NCI-H2227 (cell line): Measurements from ENCODE around the gene TNFAIP8L1.

Experiments used
- DNase-seq: peaks from one replicate; lab custom pipeline; 2025; ENCODE audit not compliant: unreplicated experiment; lab: John Stamatoyannopoulos, UW

Gene TNFAIP8L1

DNA sequence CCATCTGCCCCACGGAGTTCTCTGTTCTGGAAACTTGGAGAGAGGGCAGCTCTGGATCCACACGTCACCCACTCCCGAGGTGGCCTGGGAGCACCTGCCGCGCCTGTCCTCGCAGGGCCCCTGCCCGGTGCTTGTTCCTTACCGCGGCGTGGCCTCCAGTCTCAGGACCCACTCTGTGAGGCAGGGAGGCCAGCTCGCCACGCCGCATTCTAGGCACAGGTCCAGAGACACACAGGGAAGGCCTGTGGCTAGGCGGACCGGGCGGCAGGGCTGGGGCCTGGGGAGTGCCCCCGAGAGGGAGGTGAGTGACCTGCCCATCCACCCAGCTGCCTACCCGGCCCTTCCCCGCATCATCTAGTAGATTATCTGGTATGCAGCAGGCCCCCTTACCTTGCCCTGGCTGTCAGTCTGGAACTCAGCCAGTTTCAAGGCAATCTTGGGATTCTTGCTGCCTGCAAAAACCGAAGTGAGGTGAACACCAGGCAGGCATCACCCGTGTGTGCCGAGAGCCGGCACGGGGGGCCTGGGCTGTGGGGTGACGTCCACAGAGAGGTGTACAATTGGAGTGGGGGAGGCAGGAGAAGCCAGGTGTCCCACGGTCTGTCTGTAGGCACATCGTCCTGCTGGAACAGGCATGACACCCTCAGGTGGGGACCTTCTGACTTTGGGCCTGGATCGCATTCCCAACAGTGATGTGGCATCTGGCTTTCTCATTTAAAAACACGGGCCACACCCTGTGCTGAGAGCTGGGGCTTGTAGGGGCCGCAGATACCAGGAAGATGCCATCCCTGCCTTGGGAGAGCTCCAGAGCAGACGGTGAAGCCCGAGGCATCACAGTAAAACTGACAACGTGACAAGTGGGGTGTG, 60.7 kb downstream of the TNFAIP8L1 start:
- DNase-seq = no peak

DNA sequence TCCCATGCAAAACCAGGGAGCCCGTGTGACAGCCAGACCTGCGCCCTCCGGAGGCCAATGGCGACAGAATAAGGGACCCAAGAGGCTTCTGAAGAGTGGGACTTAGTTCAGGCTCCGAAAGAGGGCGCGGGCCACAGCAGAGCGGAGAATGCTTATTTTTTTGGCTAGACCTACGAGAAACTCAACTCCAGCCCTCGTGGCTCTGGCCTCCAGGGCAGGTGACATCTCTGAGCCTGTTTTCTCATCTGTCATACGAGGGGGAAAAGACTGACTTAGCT, 61.3 kb downstream of the TNFAIP8L1 start:
- DNase-seq = no peak

DNA sequence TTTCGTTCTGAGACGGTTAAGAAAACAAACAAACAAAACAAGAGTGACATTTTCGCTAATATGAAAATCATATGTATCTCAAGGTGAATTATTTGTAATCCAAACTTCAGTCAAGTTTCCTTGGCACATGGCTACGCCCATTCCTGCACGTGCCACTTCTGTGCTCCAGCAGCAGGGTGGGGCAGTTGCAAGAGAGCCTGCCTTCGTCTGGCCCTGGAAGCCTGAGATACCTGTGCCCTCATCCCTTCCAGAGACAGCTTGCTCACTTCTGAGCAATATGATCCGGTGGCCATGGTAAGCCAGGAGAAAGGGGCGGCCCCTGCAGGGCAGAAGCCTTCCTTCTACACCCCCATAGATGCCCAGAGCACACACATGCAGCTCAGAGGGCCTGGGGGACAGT, 62.2 kb downstream of the TNFAIP8L1 start:
- DNase-seq = no peak

DNA sequence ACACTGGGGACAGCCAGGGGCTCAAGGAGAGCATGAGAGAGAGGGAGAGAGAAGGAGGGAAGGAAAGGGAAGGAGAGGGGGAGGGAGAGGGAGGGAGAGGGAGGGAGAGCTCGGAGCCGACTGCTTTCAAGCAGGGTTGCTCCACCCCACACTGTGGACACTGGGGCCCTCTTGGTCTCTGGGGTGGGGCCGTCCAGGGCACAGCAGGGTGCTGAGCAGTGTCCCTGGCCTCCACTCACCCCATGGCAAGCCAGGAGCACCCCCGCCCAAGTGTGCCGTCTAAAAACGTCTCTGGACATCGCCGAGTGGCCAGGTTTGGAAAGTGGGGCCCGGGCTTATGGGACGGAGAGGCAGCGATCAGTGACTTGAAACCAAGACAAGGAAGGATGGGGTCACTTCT, 63.4 kb downstream of the TNFAIP8L1 start:
- no peak for DNase-seq

DNA sequence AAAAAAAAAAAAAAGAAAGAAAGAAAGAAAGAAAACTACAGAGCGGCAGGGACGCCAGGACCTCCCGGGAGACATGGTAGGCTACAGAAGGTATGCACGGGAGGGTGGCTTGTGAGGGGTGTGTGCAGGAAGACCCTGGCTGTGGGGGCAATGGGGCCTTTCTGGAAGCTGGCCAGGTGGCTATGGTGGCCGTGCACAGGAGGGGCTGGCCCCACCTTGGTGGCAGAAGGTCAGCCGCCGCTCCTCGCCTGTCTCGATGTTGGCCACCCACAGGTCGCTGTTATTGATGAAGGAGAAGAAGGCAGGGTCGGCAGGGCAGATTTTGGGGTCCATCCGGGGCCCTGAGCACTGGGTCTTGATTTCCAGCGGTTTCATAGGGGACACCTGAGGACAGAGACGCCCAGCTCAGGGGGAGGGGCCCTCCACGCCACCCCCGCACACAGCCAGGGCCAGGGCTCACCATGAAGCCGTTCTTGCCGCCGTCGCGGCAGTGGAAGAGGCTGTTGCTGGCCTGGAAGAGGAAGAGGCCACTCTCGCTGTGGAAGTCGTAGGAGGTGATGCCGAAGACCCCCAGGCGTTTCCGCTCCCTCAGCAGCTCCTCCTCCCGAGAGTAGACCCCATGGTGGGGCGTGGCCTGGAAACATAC, 64.5 kb downstream of the TNFAIP8L1 start:
- DNase-seq = no peak

DNA sequence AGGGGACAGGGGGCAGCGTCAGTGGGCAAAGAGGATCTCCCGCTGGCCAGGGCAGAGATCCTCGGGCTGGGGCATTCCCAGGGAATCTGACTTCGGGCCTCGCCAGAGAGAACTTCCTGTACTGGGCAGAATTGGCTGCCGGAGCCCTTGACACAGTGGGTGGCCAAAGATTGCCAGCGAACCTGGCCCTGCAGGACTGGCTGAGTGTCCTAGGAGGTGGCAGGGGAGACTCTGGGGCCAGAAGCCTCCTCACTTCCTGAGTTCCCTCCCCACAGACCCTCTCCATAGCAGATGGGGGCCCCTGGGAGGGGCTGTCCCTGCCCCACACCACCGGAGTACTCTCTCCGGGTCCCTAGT, 65.0 kb downstream of the TNFAIP8L1 start:
- no peak for DNase-seq
